ENCODE measurements around the gene MCM9.

- TF ChIP-seq CTCF (IDR thresholded peaks at IDR 0.05; ENCODE audit: low read depth, low read length) (no peak), MYC (IDR thresholded peaks at IDR 0.05; ENCODE audit: low read depth, low read length) (no peak), POLR2A (IDR thresholded peaks at IDR 0.05; ENCODE audit: extremely low read depth, insufficient read length) (no peak)
Measured at GRCh38 chr6:118783931-118784550, 150.9 kb downstream of the MCM9 start.

Data from NB4 (cell line).